ENCODE data around the gene PRKD1. TPM values are rescaled to one million over a fixed set of nuclear protein-coding genes. Genes with fewer than 3 reads are reported as not detected.
"Not testable (repeated sequence)": the region's sequence is repeated elsewhere in the genome, so short reads cannot be mapped to it uniquely, and the experiment has no call there.

The PRKD1 gene
- total RNA-seq, 4 donors from 2014 or later, result 27.4 to 30.9 (median 29.7) TPM

DNA sequence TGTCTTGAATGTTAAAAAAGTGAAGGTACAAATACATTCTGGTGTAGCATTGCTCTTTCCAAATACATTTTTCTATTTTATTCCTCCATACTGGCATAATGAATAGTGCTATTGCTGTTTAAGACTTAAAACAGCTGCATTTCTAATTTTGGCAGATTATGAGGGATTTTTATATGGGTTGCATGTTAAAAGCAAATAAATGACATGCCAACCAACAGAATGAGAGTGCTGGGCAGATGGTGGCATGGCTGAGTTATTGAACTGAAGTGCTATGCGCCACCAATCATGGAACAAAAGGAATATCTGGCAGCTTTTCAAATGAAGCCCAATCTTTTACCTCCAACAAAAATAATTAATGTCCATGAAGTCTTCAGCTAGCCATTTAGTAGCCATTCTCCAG, 215.0 kb downstream of the PRKD1 start:
- H3K36me3 ChIP-seq, result no peaks in the 10 kb centered on the region
- no peaks in the 10 kb centered on the region for H3K9me3 ChIP-seq
- no peak overlapping the region for H3K27ac ChIP-seq
- no peak overlapping the region for H3K4me3 ChIP-seq
- peaks cover 0 to 15% (median 3%) of the 10 kb centered on the region in 4 donors for H3K4me1 ChIP-seq
- no peak for DNase-seq (ENCODE audit: low spot score in 2 of 2)
- TF ChIP-seq EP300 (IDR thresholded peaks at IDR 0.05) (no peak), POLR2A (IDR thresholded peaks at IDR 0.05) (no peak)
- TF ChIP-seq, protein P1, sequence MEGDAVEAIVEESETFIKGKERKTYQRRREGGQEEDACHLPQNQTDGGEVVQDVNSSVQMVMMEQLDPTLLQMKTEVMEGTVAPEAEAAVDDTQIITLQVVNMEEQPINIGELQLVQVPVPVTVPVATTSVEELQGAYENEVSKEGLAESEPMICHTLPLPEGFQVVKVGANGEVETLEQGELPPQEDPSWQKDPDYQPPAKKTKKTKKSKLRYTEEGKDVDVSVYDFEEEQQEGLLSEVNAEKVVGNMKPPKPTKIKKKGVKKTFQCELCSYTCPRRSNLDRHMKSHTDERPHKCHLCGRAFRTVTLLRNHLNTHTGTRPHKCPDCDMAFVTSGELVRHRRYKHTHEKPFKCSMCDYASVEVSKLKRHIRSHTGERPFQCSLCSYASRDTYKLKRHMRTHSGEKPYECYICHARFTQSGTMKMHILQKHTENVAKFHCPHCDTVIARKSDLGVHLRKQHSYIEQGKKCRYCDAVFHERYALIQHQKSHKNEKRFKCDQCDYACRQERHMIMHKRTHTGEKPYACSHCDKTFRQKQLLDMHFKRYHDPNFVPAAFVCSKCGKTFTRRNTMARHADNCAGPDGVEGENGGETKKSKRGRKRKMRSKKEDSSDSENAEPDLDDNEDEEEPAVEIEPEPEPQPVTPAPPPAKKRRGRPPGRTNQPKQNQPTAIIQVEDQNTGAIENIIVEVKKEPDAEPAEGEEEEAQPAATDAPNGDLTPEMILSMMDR (IDR thresholded peaks at IDR 0.05), result no peak
- 91 to 100% methylated on average over 1 of the region's 1 CpG for WGBS, 2 donors
- H3K27me3 ChIP-seq, result no peaks in the 10 kb centered on the region

DNA sequence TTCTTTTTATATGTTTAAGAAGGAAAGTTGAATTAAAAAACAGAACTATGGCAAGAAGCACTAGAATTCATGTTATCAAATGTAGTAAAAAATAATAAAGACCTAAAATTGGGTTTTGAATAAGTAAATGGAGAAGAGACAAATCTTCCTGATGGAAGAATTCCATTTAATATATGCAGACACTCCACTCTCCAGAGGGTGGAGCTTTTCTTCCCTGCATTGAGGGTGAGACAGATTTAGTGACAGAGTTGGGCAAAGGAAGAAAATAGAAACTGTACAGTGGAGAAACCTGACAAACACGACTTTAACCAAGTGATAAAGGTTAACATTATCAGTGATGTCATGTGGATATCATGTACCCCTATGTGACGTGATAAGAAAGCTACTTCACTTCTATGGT, 217.6 kb downstream of the PRKD1 start:
- DNase-seq (ENCODE audit: low spot score in 2 of 2), result no peak

DNA sequence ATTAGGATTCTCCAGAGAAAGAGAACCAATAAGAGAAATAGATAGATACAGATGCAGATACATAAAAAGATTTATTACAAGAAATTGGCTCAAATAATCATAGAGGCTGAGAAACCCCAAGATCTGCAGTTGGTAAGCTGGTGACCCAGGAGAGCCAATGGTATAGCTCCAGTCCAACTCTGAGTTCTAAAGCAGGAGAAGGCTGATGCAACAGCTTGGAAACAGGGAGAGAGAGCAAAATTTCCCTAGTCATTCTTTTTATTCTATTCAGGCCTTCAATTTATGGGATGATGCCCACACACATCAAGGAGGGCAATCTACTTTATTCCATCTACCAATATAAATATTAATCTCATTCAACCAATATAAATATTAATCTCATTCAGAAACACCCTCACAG, 218.2 kb downstream of the PRKD1 start:
- Histone ChIP-seq H3K27me3 (no peaks in the 10 kb centered on the region), H3K36me3 (no peaks in the 10 kb centered on the region), H3K4me1 (no peaks in the 10 kb centered on the region), H3K27ac (no peak overlapping the region), H3K4me3 (no peak overlapping the region), H3K9me3 (no peaks in the 10 kb centered on the region)
- TF ChIP-seq, protein P1 (IDR thresholded peaks at IDR 0.05), result no peak
- no peak for TF ChIP-seq EP300 (IDR thresholded peaks at IDR 0.05)
- no peak for TF ChIP-seq POLR2A (IDR thresholded peaks at IDR 0.05)
- DNase-seq (ENCODE audit: low spot score in 2 of 2), result no peak

More for the DNA sequence above, 217.6 kb downstream of the PRKD1 start:
- 58 to 66% methylated on average over 2 of the region's 2 CpGs for whole genome bisulfite sequencing, 2 donors
- Histone ChIP-seq H3K36me3 (no peaks in the 10 kb centered on the region), H3K4me3 (no peak overlapping the region), H3K27ac (no peak overlapping the region), H3K4me1 (peaks cover 0 to under 1% (median 0%) of the 10 kb centered on the region in 4 donors), H3K9me3 (no peaks in the 10 kb centered on the region), H3K27me3 (no peaks in the 10 kb centered on the region)
- no peak for TF ChIP-seq POLR2A (IDR thresholded peaks at IDR 0.05)
- TF ChIP-seq, protein P1 (IDR thresholded peaks at IDR 0.05), result peak in 2 of 5 experiments; percentile 14 to 20

DNA sequence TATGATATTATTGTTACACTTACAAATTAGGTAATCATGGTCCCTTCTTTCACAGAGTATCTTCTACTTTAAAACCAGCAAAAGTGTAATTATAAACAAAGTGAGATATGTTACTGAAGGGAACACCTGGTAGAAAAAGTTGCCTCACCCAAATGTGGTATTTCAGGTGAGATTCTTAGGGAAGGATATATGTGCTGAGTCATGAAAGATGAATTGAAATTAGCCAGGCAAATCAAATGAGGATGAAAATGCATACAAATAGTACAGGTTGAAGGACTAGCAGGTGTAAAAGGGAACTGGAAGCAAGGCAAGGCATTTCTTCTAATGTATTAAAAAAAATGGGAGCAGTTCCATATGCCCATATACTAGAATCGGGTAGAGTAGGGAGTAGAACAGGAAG, 220.9 kb downstream of the PRKD1 start:
- no peaks in the 10 kb centered on the region for H3K27me3 ChIP-seq
- no peak overlapping the region for H3K4me3 ChIP-seq
- no peaks in the 10 kb centered on the region for H3K36me3 ChIP-seq
- no peak overlapping the region for H3K27ac ChIP-seq
- TF ChIP-seq EP300 (IDR thresholded peaks at IDR 0.05) (no peak), POLR2A (IDR thresholded peaks at IDR 0.05) (no peak)
- TF ChIP-seq, protein P1 (IDR thresholded peaks at IDR 0.05), result no peak
- H3K9me3 ChIP-seq, result no peaks in the 10 kb centered on the region
- 95% methylated on average over 1 of the region's 1 CpG for whole genome bisulfite sequencing, 2 donors
- H3K4me1 ChIP-seq, result no peaks in the 10 kb centered on the region
- no peak for DNase-seq (ENCODE audit: low spot score in 2 of 2)

DNA sequence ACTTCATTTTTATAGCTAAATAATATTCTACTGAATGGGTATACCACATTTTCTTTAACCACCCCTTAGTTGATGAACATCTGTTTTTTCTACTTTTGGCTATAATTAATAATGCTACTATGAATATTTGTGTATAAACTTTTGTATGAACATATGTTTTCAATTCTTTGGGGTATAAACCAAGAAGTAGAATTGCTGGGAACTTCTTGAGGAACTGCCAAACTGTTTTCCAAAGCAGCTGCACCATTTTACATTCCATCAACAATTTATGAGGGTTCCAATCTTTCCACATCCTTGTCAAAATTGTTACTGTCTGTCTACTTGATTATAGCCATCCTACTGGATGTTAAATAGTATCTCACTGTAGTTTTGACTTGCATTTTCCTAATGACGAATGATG, 221.8 kb downstream of the PRKD1 start:
- Histone ChIP-seq H3K27me3 (no peaks in the 10 kb centered on the region), H3K36me3 (no peaks in the 10 kb centered on the region), H3K4me3 (no peak overlapping the region), H3K27ac (no peak overlapping the region), H3K4me1 (no peaks in the 10 kb centered on the region), H3K9me3 (no peaks in the 10 kb centered on the region)
- DNase-seq (ENCODE audit: low spot score in 2 of 2), result no peak
- 93 to 95% methylated on average over 1 of the region's 1 CpG for WGBS, 2 donors
- TF ChIP-seq POLR2A (IDR thresholded peaks at IDR 0.05) (no peak), EP300 (IDR thresholded peaks at IDR 0.05) (no peak)
- TF ChIP-seq, protein P1 (IDR thresholded peaks at IDR 0.05), result no peak

DNA sequence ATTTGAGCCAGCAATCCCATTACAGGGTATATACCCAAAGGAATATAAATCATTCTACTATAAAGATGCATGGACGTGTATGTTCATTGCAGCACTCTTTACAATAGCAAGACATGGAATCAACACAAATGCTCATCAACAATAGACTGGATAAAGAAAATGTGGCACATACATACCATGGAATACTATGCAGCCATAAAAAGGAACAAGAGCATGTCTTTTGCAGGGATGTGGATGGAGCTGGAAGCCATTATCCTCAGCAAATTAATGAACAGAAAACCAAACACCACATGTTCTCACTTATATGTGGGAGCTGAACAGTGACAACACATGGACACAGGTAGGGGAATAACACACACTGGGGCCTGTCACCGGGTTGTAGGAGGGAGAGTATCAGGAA, 238.1 kb downstream of the PRKD1 start:
- 91 to 96% methylated on average over 2 of the region's 2 CpGs for WGBS, 2 donors
- H3K36me3 ChIP-seq, H3K27ac ChIP-seq: not testable (repeated sequence)

More for the DNA sequence above, 238.1 kb downstream of the PRKD1 start:
- DNase-seq (ENCODE audit: low spot score in 2 of 2); H3K27me3 ChIP-seq; H3K9me3 ChIP-seq; H3K4me3 ChIP-seq; H3K4me1 ChIP-seq: not testable (repeated sequence)

All from tibial nerve (tissue), 4 donors.